T-helper 1 cell treated with Interleukin-12 subunit alpha and Interleukin-12 subunit beta and Interleukin-4 antibody, amounts not matched to agents 30 μg/mL and 1 μg/mL, for 36 hours (primary cell): ENCODE data around the gene DNAJC5.

Source experiments
- H3K27ac Mint-ChIP-seq: one replicate; pipeline ENCODE4 v1.8.0; 2021; ENCODE audit warnings: mild to moderate bottlenecking, mixed read lengths
- H3K27me3 Mint-ChIP-seq: one replicate; pipeline ENCODE4 v1.8.0; 2021; ENCODE audit warnings: low read depth, mixed read lengths
- H3K36me3 Mint-ChIP-seq: one replicate; pipeline ENCODE4 v1.8.0; 2021; ENCODE audit warnings: low read depth, mixed read lengths
- H3K4me1 Mint-ChIP-seq: one replicate; pipeline ENCODE4 v1.8.0; 2021; ENCODE audit warnings: low read depth, mixed read lengths
- H3K4me3 Mint-ChIP-seq: one replicate; pipeline ENCODE4 v1.8.0; 2021; ENCODE audit warnings: mild to moderate bottlenecking, moderate library complexity, mixed read lengths
- H3K9me3 Mint-ChIP-seq: one replicate; pipeline ENCODE4 v1.8.0; 2021; ENCODE audit warnings: mixed read lengths

The DNAJC5 gene

GRCh38 chr20:63943808-63944077 is 48.8 kb downstream of the DNAJC5 start:
- Mint-ChIP-seq H3K36me3 (peaks cover 7% of the 10 kb centered on the region), H3K4me1 (peaks cover 27% of the 10 kb centered on the region), H3K27ac (no peak overlapping the region), H3K9me3 (peaks cover 4% of the 10 kb centered on the region), H3K4me3 (no peak overlapping the region), H3K27me3 (no peaks in the 10 kb centered on the region)

DNA sequence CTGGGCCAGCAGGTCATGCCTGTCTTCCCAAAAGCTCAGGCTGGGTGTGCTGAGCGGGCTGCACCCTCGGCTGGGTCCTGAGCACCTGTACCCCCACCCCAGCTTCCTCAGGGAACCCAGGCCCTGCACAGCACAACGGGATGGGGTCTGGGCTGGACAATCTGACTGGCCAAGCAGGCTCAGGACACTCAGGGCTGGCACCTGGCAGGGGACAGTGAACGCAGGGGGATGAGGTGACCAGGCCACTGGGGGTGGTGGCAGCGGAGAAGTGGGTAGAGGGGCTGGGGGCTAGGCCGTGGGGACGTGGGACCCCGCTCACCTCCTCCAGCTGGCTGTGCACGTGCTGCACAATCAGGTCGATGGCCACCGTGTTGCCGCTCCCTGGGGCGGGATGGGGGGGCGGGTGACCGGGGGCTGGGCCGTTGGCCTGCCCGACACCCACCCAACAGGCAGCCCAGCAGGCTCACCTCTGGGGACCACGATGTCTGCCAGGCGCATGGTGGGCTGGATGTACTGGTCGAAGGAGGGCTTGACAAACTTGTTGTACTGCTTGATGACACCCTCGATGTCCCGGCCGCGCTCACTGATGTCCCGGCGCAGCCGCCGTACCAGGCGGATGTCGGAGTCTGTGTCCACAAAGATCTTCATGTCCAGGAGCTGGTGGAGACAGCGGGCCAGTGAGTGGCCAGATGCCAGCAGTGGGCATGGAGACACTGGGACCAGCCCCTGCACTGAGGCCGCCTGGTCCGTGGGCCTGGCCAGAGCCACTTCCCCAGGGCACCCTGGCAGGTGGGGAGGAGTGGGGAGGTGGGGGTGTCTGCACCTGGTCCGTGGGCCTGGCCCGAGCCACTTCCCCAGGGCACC is 49.4 kb downstream of the DNAJC5 start:
- H3K9me3 Mint-ChIP-seq: peaks cover 4% of the 10 kb centered on the region
- peaks cover 30% of the 10 kb centered on the region for H3K4me1 Mint-ChIP-seq

DNA sequence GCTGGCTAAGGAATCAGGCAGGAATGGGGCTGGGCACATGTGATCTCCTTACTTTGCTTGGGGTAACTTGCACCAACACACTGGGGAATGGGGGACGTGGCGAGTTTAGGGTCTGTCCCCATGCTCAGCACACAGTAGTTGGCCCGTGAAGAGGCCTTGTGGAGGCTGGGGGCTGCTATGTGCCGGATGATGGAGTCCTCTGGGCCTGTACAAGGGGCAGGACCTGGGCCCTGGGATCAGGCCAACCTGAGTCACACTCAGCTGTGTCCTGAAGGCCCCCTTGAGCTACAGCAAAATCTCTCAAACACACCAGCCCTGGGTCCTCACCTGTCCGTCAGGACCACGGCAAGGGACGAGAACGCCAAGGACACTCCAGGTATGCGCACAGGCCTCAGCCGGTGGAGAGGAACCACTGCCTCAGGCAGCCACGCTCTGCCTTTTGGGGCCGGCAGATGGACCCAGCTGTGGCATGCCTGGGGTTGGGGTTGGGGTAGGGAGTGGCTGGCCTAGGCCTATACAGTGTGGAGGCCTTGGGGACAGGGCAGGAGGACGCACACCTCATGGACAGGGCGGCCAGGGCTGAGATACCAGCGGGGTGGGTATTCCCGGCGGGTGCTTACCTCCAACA is 50.2 kb downstream of the DNAJC5 start:
- Mint-ChIP-seq H3K4me3 (no peak overlapping the region), H3K27ac (peak overlapping the region; percentile 63), H3K4me1 (peaks cover 30% of the 10 kb centered on the region), H3K27me3 (no peaks in the 10 kb centered on the region), H3K9me3 (peaks cover 4% of the 10 kb centered on the region), H3K36me3 (peaks cover 7% of the 10 kb centered on the region)

More for the DNA sequence above, 49.4 kb downstream of the DNAJC5 start:
- Mint-ChIP-seq H3K27me3 (no peaks in the 10 kb centered on the region), H3K36me3 (peaks cover 7% of the 10 kb centered on the region), H3K27ac (no peak overlapping the region), H3K4me3 (no peak overlapping the region)

GRCh38 chr20:63945921-63946920 is 51.3 kb downstream of the DNAJC5 start:
- H3K4me3 Mint-ChIP-seq: no peak overlapping the region
- H3K36me3 Mint-ChIP-seq: peaks cover 7% of the 10 kb centered on the region
- peaks cover 4% of the 10 kb centered on the region for H3K9me3 Mint-ChIP-seq
- H3K27ac Mint-ChIP-seq: no peak overlapping the region
- no peaks in the 10 kb centered on the region for H3K27me3 Mint-ChIP-seq
- peaks cover 29% of the 10 kb centered on the region for H3K4me1 Mint-ChIP-seq

- H3K9me3 Mint-ChIP-seq: peaks cover 4% of the 10 kb centered on the region
- H3K4me3 Mint-ChIP-seq: peak overlapping the region; percentile 62
- peaks cover 4% of the 10 kb centered on the region for H3K36me3 Mint-ChIP-seq
- peak overlapping the region; percentile 67 for H3K27ac Mint-ChIP-seq
- H3K4me1 Mint-ChIP-seq: peaks cover 25% of the 10 kb centered on the region
- no peaks in the 10 kb centered on the region for H3K27me3 Mint-ChIP-seq
Measured at GRCh38 chr20:63946986-63947637, 52.2 kb downstream of the DNAJC5 start.

DNA sequence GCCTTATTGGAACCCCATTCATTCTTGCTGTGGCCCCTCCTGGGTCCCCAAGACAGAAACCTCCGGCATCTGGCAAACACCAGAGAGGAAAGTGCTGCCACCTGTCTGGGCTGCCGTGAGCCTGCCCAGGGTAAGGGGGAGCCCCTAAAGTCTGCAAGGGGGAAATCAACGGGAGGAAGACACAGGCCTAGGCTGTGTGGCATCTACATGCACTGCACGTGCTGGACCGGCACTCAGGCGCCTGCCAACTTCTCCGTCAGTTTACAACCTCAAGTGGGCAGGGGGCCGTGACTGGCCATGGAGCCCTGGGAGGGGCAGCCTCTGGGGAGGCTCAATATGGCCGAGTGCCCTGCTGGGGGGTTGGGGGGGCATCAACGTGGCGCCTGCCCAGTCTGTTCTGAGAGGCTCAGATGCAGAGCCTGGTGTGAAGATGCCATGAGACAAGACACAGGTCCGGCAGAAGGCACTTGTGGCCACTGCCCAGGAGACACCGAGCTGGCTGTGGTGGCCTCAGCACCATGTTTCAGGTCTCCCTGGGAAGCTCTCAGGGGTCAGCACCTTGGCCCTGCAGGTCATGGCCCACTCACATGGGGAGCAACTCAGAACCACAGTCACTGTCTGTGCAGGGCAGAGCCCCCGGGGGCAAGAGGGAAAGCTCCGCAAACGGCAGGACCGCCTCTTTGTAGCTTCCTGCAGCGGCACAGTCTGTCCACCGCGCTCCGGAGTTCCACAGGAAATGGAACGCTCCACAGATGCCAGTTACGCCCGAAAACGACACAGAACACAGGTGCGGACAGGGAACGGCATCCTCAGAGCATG is 52.9 kb downstream of the DNAJC5 start:
- Mint-ChIP-seq H3K27ac (peak overlapping the region; percentile 91), H3K4me1 (peaks cover 22% of the 10 kb centered on the region), H3K36me3 (peaks cover 2% of the 10 kb centered on the region), H3K4me3 (peak overlapping the region; percentile 81), H3K9me3 (peaks cover 4% of the 10 kb centered on the region), H3K27me3 (no peaks in the 10 kb centered on the region)

DNA sequence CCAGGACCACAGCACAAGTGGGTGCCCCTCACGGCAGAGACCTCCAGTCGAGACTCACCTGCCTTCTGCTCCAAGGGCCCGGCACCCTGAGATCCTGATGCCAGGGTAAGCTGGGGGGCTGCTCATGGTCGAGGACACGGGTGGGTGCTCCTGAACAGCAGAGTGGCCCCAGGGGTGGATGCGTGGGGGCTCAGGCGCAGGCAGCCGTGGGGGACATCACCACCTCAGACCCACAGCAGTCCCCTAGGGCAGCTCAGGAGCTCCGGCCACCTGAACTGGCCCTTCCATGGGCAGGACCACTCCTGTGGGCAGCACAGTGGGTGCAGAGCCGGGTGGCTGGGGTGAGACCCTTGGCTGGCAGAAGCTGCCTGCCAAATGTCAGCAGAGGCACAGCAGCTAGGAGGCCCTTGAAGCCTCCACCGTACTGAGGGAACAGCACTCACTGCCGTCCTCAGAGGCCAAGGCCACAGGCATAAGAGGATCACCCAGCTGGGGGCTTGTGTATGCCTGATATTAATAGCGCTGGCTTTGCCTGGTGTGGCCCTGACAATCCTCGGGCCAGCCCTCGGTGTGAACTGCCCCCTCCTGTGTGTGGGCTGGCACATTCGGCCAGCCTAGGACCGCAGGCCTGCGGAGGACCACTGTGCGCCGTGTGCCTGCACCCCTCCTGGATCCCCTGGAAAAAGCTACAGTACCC is 55.9 kb downstream of the DNAJC5 start:
- H3K4me1 Mint-ChIP-seq: peaks cover 33% of the 10 kb centered on the region
- H3K27ac Mint-ChIP-seq: no peak overlapping the region
- no peaks in the 10 kb centered on the region for H3K27me3 Mint-ChIP-seq
- peaks cover 4% of the 10 kb centered on the region for H3K9me3 Mint-ChIP-seq
- peaks cover 2% of the 10 kb centered on the region for H3K36me3 Mint-ChIP-seq
- no peak overlapping the region for H3K4me3 Mint-ChIP-seq

GRCh38 chr20:63951398-63952209 is 56.7 kb downstream of the DNAJC5 start:
- H3K4me1 Mint-ChIP-seq: peaks cover 33% of the 10 kb centered on the region
- H3K27me3 Mint-ChIP-seq: no peaks in the 10 kb centered on the region
- H3K9me3 Mint-ChIP-seq: peaks cover 4% of the 10 kb centered on the region
- H3K36me3 Mint-ChIP-seq: peaks cover 2% of the 10 kb centered on the region
- no peak overlapping the region for H3K4me3 Mint-ChIP-seq
- H3K27ac Mint-ChIP-seq: no peak overlapping the region

DNA sequence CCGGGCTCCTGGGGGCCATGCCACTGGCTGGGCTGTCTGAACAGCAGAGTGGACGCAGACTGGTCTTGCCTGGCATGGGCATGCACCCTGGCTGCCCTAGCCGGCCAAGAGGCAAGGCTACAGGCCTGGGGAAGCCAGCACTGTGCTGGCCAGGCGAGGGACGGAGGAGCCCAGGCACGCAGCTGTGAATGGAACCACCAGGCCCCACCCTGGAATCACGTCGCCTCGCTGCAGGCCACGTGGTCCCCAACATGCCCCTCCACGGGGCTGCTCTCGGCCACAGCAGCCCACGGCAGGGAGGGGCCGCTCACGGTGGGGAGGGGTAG is 57.2 kb downstream of the DNAJC5 start:
- no peak overlapping the region for H3K4me3 Mint-ChIP-seq
- H3K4me1 Mint-ChIP-seq: peaks cover 30% of the 10 kb centered on the region
- H3K27me3 Mint-ChIP-seq: no peaks in the 10 kb centered on the region
- peaks cover 2% of the 10 kb centered on the region for H3K36me3 Mint-ChIP-seq
- H3K27ac Mint-ChIP-seq: no peak overlapping the region
- H3K9me3 Mint-ChIP-seq: peaks cover 4% of the 10 kb centered on the region

DNA sequence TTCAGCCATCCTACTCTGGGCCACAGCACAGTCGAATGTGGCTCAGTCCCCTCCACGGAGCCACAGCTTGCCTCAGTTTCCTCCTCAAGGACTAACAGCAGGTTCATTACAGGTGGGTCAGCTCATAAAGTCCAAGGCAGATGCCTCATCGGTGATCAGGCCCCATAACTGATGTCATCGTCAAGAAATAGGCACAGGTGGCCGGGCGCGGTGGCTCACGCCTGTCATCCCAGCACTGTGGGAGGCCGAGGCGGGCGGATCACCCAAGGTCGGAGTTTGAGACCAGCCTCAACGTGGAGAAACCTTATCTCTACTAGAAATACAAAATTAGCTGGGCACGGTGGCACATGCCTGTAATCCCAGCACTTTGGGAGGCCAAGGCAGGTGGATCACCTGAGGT is 57.8 kb downstream of the DNAJC5 start:
- no peak overlapping the region for H3K27ac Mint-ChIP-seq
- no peak overlapping the region for H3K4me3 Mint-ChIP-seq
- no peaks in the 10 kb centered on the region for H3K27me3 Mint-ChIP-seq
- H3K9me3 Mint-ChIP-seq: peaks cover 4% of the 10 kb centered on the region
- H3K36me3 Mint-ChIP-seq: peaks cover 2% of the 10 kb centered on the region
- peaks cover 29% of the 10 kb centered on the region for H3K4me1 Mint-ChIP-seq

DNA sequence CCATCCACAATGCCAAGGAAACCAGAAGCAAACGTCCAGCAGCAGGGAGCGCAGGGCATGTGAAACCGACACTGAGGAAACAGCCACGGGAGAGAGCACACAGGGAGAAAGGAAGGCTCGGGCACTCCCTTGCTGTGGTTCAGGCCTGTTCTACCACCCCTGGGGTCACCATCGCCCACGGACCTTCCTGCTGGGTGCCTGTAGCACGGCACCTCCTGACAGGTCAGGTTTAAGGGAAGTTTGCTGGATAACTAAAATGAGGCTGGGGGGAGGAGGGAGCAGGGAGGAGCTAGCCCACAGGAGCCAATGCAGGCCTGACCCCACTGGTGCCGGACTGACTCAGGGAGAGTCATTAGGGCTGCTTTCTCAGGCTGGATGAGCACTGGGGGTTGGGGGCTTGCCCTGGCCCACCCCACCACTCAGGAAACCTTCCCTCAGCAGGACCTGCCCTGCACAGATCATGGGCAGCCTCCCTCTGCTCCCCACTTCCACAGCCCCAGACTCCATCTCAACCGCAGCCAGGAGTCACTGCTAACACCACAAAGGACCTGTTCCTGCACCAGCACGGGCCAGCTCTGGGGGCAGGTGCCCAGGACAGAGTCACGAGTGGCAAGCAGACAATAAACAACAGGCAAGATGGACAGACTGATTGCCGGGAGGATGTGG is 59.0 kb downstream of the DNAJC5 start:
- H3K9me3 Mint-ChIP-seq: no peaks in the 10 kb centered on the region
- no peaks in the 10 kb centered on the region for H3K36me3 Mint-ChIP-seq
- H3K4me3 Mint-ChIP-seq: peak overlapping the region; percentile 68
- no peaks in the 10 kb centered on the region for H3K27me3 Mint-ChIP-seq
- H3K4me1 Mint-ChIP-seq: peaks cover 21% of the 10 kb centered on the region
- peak overlapping the region; percentile 55 for H3K27ac Mint-ChIP-seq

- Mint-ChIP-seq H3K4me1 (peaks cover 19% of the 10 kb centered on the region), H3K27me3 (no peaks in the 10 kb centered on the region), H3K9me3 (no peaks in the 10 kb centered on the region), H3K27ac (peak overlapping the region; percentile 15), H3K36me3 (no peaks in the 10 kb centered on the region), H3K4me3 (peak overlapping the region; percentile 80)
Measured at GRCh38 chr20:63955281-63955826, 60.4 kb downstream of the DNAJC5 start.
